Posterior cingulate gyrus (tissue), 11 donors: Measurements from ENCODE around the gene MEPCE.
"Not testable (repeated sequence)": the region's sequence is repeated elsewhere in the genome, so short reads cannot be mapped to it uniquely, and the experiment has no call there.

ENCODE experiments used
- DNase-seq, 10 donors: peaks; one replicate each; pipeline versions ENCODE4 v3.0.0 to v3.0.0-alpha.2; 2020 to 2021; ENCODE audit warnings: mixed read lengths in 3 of 10
- intact Hi-C: fragments of 100-400 bp; cut with DNase I; formaldehyde crosslinking; loops from one replicate; pipeline ENCODE4 v1.15.1; 2023

MEPCE gene

GRCh38 chr7:100429637-100430492 lies at the start of gene MEPCE:
Gene MEPCE, plus strand, starts transcription at chr7:100429831. Its CDS starts 188 bp downstream, at chr7:100430019.
- intact Hi-C loops, result no loop called here
- peak; percentile 89 to 99 (median 94) for DNase-seq

GRCh38 chr7:100380196-100380595 lies 49.4 kb upstream of the MEPCE start:
- intact Hi-C loops, result no loop called here
- DNase-seq, result no peak

GRCh38 chr7:100381531-100382233 lies 47.9 kb upstream of the MEPCE start:
- DNase-seq, intact Hi-C loops: not testable (repeated sequence)

- DNase-seq, intact Hi-C loops: not testable (repeated sequence)
Measured at GRCh38 chr7:100382234-100382853, 47.3 kb upstream of the MEPCE start.

GRCh38 chr7:100384628-100385294 lies 44.9 kb upstream of the MEPCE start:
- no peak for DNase-seq
- intact Hi-C loops, result no loop called here

GRCh38 chr7:100386940-100387339 lies 42.7 kb upstream of the MEPCE start:
- DNase-seq, result no peak
- intact Hi-C loops, result no loop called here

- intact Hi-C loops, result no loop called here
- no peak for DNase-seq
Measured at GRCh38 chr7:100387695-100388094, 41.9 kb upstream of the MEPCE start.

- DNase-seq, result no peak
- intact Hi-C loops, result loop anchor here (1.0 kb wide), 1 partner anchor 11 kb away; no protein-coding TSS in a partner anchor
Measured at GRCh38 chr7:100389437-100390088, 40.1 kb upstream of the MEPCE start.

- no peak for DNase-seq
- intact Hi-C loops, result loop anchor here (1.0 kb wide), 1 partner anchor 10 kb away; no protein-coding TSS in a partner anchor
Measured at GRCh38 chr7:100390286-100391009, 39.2 kb upstream of the MEPCE start.

GRCh38 chr7:100393233-100393905 lies 36.3 kb upstream of the MEPCE start:
- intact Hi-C loops, result no loop called here
- DNase-seq, result no peak

GRCh38 chr7:100394077-100394476 lies 35.6 kb upstream of the MEPCE start:
- intact Hi-C loops, result no loop called here
- DNase-seq, result no peak

- no peak for DNase-seq
- intact Hi-C loops, result no loop called here
Measured at GRCh38 chr7:100396421-100396982, 33.1 kb upstream of the MEPCE start.

GRCh38 chr7:100397315-100398081 lies 32.1 kb upstream of the MEPCE start:
- no peak for DNase-seq
- intact Hi-C loops, result no loop called here

GRCh38 chr7:100398239-100398638 lies 31.4 kb upstream of the MEPCE start:
- intact Hi-C loops, result no loop called here
- DNase-seq, result no peak

- intact Hi-C loops, result loop anchor here (1.0 kb wide), 1 partner anchor 10 kb away; no protein-coding TSS in a partner anchor
- DNase-seq, result no peak
Measured at GRCh38 chr7:100400041-100400440, 29.6 kb upstream of the MEPCE start.

GRCh38 chr7:100400656-100401055 lies 29.0 kb upstream of the MEPCE start:
- intact Hi-C loops, result loop anchor here (1.0 kb wide), 1 partner anchor 10 kb away; no protein-coding TSS in a partner anchor
- DNase-seq, result no peak

GRCh38 chr7:100401811-100402210 lies 27.8 kb upstream of the MEPCE start:
- intact Hi-C loops, result no loop called here

GRCh38 chr7:100402241-100402640 lies 27.4 kb upstream of the MEPCE start:
- intact Hi-C loops, result no loop called here
- no peak for DNase-seq

More at GRCh38 chr7:100401811-100402210, 27.8 kb upstream of the MEPCE start:
- no peak for DNase-seq
